GM18502 (cell line): ENCODE data around the gene FLYWCH1.

Experiments
- ATAC-seq: cut with Tn5 transposase; IDR thresholded peaks from one replicate; pipeline ENCODE4 v1.9.1; 2021; ENCODE audit warnings: mild to moderate bottlenecking; ENCODE audit not compliant: unreplicated experiment, poor library complexity

The FLYWCH1 gene

GRCh38 chr16:2979669-2980226, 68.0 kb downstream of the FLYWCH1 start:
- no peak for ATAC-seq

DNA sequence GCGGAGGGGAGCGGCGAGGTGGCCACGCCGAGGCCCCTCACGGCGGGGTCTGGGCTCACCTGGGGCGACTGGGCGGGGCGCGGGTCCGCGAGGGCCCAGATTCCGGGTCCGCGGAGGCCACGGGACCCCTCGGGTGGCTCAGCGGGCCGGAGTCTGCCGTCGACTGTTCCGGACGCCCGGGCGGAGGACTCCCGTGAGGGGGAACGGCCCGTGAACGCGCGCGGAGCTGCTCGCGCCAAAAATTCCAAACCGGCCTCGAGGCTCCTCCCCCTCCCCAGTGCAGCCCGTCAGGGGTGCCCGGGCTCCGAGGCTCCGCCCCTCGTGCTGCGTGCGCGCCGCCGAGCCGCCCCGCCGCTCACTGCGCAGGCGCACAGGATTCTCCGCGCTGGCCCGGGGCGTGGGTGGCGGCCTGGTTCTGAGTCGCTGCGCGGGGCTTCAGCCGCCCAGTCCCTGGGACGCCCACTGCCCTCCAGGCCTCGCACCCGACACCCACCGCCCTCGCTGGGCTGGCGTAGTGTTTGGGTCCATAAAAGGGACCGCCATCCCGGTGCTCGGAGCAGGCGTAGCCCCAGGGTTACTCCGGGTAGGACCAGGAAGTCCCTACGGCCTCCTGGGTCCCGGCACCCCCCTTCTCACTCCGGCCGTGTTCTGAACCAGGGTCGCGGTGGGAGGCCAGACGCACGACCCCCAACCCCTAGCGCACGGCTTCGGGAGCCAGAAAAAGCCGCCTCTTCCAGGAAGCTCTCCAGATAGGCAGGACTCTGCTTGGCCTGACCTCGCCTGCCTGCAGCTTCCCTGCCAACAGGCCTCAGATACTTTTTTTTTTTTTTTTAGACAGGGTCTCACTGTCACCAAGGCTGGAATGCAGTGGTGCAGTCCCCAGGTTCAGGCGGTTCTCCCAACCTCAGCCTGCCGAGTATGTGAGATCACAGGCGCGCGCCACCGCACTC, 68.8 kb downstream of the FLYWCH1 start, which contains the start of gene PKMYT1:
PKMYT1 (minus strand) TSS at position 220 of the 950 bp plus-strand sequence. CDS start 789 bp downstream, outside the sequence.
- ATAC-seq = peak; percentile 82

DNA sequence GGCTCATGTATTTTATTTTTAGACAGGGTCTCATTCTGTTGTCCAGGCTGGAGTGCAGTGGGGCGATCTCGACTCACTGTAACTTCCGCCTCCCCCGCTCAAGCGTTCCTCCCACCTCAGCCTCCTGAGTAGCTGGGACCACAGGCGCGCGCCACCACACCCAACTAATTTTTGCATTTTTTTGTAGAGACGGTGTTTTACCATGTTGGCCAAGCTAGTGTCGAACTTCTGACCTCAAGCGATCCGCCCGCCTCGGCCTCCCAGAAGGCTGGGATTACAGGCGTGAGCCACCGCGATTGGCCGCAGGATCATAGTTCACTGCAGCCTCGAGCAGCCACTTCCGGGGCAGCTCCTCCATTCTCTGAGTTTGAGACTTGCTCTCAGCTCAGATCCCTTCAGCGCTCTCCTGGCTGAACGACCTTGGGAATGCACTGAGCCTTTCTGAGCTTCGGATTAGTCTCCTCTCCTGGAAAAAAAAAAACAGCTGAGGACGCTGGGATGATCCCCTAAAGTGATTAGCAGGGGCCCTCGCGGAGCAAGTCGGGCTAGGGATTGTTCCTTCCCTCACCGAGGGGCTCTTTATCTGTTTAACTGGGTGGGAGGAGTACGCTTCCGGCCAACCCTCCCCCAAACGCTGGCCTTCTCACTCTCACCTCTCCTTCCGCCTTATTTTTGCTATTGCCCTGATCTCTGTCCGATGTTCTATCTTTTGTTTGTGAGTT, 69.6 kb downstream of the FLYWCH1 start:
- ATAC-seq = no peak

GRCh38 chr16:2981899-2982250, 70.1 kb downstream of the FLYWCH1 start:
- ATAC-seq = no peak

- ATAC-seq = no peak
These were observed 70.7 kb downstream of the FLYWCH1 start for GRCh38 chr16:2982402-2982801.

DNA sequence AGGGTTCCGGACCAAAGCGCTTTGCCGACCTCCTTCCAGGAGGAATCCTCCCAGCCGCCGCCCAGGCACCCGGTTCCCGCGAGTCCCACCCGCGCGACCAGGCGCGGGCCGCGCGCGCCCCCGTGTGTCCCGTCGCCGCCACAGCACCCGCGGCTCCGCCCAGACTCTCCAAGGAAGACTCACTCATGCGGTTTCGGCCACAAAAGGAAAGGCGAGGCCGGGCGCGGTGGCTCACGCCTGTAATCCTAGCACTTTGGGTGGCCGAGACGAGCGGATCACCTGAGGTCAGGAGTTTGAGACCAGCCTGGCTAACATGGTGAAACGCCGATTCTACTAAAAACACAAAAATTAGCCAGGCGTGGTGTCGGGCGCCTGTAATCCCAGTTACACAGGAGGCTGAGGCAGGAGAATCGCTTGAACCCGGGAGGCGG, 72.0 kb downstream of the FLYWCH1 start:
- peak; percentile 38 for ATAC-seq

- ATAC-seq = no peak
These were observed 73.7 kb downstream of the FLYWCH1 start for GRCh38 chr16:2985462-2985861.

- no peak for ATAC-seq
These were observed 74.2 kb downstream of the FLYWCH1 start for GRCh38 chr16:2985893-2986355.

GRCh38 chr16:2986623-2987188, 75.0 kb downstream of the FLYWCH1 start:
- ATAC-seq = no peak

DNA sequence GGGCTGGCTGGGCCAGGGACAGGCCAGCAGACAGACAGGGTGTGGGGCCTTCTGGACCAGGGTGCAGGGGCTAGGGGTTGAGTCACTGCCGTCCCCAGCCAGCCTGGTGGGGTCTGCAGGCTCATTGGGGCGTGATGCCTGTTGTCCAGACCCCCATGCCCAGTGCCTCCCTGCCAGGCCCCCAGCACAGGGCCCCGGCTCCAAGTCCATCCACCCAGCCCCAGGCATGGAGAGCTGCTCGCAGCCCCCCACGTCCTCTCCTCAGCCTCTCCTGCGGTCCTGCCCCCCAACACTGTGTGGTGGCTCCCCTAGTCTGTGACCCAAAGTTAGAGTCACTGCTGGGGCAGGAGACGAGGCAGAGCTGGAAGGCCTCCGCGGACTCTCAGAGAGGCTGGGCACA, 75.6 kb downstream of the FLYWCH1 start:
- no peak for ATAC-seq

DNA sequence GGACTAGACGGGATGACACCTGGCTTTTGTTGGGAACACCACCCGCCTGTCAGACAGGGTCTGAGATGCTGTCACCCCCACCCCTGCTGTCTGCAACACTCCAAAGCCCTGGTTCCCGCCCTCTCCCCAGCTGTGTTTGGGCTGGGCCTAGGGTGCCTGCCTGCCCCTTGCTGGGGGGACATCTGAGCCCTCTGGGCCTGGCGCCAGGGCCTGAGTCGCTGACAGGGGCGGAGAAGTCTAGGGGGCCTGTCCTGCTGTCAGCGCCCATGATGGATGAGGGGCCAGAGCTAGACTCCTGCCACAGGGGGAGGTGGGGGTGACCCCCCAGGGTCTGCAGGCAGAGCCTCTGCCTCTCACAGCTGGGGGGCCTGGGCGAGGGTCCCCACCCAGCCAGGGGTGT, 76.1 kb downstream of the FLYWCH1 start:
- no peak for ATAC-seq

GRCh38 chr16:2988590-2989099, 76.9 kb downstream of the FLYWCH1 start:
- ATAC-seq = no peak

- no peak for ATAC-seq
These were observed 79.2 kb downstream of the FLYWCH1 start for GRCh38 chr16:2990891-2991290.

DNA sequence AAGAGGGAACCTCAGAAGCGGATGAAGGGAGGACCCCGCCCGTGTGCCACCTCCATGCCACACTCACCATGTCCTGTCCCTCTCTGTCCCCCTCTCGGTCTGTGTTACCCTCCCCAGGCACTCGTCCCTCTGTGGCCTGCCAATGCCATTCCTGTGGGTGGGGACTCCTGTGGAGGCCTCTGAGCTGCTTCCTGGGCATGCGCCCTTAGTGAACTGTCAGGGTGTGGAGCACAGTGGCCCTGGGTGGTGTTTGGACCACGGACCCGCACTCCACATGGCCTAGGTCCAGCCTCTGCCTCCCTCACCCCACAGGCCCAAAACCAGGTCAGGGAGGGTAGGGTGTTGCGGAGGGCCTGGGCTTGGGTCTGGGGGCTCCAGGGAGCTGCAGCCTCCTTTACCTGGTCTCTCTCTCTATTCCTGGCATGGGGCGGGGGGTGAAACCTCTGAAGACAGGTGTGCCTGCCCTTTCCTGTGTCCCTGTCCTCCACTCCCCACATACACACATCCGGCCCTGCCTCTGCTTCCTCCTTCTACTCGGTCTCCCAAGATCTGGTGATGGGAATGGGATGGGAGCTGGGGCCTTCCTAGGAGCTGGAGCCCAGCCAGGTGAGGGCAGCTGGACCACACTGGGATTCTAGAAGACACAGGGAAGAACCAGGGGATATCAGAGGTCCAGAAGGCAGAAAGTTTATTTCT, 80.0 kb downstream of the FLYWCH1 start:
- no peak for ATAC-seq

DNA sequence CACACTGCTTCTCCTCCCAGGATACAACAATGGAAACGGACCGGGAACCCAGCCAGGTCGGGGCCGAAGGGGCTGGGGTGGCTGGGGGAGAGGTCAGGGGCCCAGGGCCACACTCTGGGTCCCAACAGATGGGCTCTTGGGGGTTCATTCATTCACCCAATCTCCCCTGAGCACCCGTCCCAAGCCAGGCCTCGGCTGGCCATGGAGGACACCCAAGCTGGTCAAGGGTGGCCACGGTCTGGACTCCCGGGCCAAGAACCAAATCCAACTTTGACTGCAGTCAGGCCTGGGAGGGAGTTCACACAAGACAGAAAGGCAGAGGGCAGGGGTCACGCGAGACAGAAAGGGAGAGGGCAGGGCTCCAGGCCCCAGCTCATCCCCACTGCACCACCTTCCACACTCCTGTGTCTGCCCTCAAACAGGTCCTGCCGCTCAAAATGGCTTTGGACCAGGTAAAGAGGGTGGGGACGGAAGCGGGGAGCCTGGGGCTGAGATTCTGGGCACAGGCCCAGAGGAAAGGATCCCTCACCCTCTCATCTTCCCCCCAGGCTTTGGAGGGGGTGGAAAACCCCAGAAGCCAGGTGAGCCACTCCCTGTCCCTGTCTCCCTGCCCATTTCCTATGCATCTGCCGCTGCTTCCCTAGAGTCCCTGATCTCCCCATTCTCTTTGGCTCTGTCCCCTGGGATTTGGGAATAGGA, 80.8 kb downstream of the FLYWCH1 start:
- no peak for ATAC-seq

DNA sequence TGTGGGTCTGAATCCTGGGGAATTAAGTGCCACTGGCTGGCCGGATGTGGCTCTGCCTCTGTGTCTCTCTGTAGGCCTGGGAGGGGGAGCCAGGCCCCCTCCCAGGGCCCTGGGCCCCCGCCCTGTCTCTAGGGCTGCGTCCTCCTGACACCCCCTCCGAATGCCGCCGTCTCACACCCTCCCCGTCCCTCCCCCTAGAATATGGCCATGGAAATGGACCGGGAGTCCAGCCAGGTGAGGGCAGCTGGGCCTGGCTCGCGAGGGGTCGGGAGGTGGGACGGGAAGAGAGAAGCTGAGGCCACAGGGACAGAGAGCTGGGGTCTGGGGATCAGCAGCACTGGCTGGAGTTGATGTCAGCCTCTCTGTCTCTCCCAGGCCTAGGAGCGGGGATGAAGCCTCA, 84.6 kb downstream of the FLYWCH1 start:
- no peak for ATAC-seq

DNA sequence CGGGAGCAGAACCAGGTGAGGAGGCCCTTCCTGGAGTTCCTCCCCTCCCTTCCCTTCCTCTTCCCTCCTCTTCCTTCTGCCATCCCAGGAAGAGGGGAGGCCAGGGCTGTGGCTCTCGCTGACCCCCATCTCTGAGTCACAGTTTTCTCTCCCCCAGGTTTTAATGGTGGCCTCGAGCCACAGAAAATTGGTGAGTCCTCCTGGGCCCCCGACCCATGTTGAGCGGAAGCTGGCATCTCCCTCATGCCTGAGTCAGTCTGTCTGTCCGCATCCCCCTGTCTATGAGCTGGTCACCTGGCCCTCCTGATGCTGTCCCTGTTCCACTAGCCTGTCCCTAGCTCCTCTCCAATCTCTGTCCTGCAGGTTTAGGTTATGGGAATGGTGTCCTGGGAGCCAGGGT, 88.2 kb downstream of the FLYWCH1 start:
- ATAC-seq = no peak

DNA sequence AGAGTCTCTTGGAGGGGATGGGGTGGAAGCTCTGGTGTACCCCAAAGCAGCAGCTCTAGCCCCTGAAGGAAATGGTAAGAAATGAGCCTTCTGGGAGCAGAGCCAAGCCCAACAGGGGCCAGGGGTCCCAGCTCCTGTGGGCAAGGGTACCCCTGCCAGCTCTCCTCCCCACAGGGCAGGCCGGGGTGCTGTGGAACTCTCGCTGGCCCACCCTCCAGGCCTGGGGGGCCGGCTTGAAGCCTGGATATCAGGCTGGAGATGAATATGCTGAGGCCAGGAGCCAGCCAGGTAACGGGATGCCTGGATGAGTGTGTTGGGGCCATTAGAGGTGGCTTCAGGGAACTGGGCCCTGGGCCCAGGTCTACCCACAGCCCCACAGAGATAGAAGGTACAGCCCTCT, 88.8 kb downstream of the FLYWCH1 start:
- ATAC-seq = no peak
